Stimulated activated CD8-positive, alpha-beta memory T cell treated with anti-CD3 and anti-CD28 coated beads, Interleukin-12 subunit alpha, Interleukin-12 subunit beta, amount 100 ng/mL, for 1 hour (primary cell): ENCODE data around the gene SERPINB10.

Source experiments
- DNase-seq: peaks from one replicate; pipeline ENCODE4 v3.0.0-alpha.2; 2020; ENCODE audit warnings: low read depth

SERPINB10 gene

DNA sequence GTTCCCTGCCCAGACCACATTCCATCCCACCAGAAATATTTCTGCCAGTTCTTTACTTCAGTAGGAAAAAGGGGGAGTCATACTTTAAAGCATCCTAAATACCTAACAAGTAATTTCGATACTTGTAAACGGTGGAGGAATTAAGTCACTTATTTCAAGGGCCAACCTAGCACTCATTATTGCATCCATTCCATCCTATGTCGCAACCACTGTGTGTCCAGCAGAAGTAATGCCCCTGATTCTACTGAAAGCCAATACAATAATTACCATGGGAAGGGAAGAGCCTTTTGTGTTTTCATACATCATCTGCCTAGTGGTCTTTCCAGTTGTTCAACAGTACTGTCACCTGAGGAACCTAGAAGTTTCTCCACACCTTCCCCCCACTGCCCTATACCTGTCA lies 74.6 kb downstream of the SERPINB10 start:
- DNase-seq, result no peak
